ENCODE data around the gene GPR153.

GPR153 gene

DNA sequence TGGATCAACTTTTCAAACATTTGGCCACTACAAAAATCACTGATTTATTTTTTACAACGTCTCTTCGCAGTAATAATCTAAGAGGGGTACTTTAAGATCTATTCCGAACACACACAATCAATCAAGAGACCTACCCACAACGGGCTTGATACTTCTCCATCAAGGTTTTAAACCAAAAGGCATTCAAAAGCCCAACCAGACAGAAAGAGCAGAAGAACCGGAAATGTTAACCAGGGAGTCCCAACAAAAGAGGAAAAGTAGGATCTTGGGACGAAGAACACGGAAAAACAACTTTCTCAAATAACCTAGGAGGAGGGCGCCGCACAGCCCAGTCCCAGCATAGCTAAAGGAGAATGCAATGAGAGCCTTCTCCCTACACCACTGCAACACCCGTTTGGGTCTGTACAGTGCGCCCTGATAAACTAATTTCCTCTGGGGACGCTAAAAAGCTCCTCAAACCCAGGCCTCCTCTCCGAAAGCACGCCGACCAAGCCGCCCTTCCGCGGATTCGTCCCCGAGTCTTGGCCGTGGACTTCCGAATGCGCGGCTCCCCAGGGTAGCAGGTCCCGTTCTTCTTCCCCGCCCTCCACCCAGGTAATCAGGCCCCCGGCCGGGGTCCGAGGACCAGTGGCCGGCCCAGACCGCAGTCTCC, 62.1 kb downstream of the GPR153 start:
- no peak for DNase-seq

DNA sequence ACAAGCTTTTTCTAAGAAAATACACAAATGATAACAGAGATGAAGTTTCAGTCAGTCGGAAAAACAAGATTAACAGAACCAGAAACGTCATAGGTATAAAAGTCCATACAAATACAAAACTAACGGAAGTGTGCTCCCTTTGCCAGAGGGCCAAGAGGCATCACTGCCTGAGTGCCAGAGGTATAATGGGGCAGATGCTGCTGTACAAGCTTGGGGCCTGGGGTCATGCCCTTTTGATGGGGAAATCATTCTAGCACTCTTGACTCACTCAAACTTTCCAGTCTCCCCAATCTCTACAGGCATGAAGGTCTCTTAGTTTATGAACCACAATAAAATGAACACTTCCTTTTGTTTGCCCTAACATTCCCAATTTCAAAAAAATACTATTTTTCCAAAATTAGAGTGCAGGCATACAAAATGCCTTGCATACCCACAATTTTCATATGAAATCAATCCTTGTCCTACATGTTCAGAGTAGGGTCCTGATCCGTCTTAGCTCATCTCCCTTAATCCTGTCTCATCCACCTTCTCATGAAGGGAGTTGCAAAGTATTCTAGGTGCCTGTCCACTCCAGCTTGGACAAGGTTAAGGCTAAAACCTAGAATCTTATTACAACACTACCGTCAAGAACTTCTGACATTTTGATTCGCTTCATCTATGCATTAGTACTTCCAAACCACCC, 63.0 kb downstream of the GPR153 start:
- no peak for DNase-seq

Measured in fibroblast of skin of scalp (primary cell).